ENCODE results near the gene MAML3. TPM values are rescaled to one million over a fixed set of nuclear protein-coding genes. Genes with fewer than 3 reads are reported as not detected.

The MAML3 gene
- total RNA-seq, 6 donors from 2014 or later, result 9.6 to 31.4 (median 14.5) TPM

DNA sequence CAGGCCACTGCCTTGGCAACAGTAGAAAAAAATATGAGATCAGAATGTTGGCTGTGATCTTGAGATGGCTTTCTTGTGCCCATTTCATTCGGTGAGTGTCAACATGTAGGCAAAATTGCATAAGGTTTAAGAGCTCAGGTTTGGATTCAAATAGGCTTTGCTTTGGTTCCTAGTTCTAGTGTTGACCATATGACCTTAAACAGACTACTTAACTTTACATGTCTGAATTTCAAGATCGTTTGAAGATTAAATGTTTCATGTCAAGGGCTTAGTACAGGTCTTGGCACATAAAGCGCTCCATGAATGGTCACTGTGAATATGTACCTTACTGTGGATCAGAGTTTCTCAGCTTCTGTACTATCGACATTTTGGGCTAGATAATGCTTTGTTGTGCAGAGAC, 284.2 kb downstream of the MAML3 start:
- DNase-seq, result no peak
- Histone ChIP-seq H3K4me3 (no peak overlapping the region), H3K9me3 (no peaks in the 10 kb centered on the region), H3K27ac (no peak overlapping the region), H3K27me3 (no peaks in the 10 kb centered on the region), H3K36me3 (no peaks in the 10 kb centered on the region), H3K4me1 (peaks cover 7 to 10% (median 7%) of the 10 kb centered on the region in 4 donors)
- peak in 1 of 2 donors; percentile 72 for ATAC-seq (ENCODE audit: low FRiP score in 2 of 2)
- 66 to 79% methylated on average over 4 of the region's 4 CpGs for WGBS, 2 donors
- TF ChIP-seq EP300 (IDR thresholded peaks at IDR 0.05) (no peak), POLR2A (IDR thresholded peaks at IDR 0.05) (no peak), POLR2AphosphoS5 (IDR thresholded peaks at IDR 0.05) (no peak)
- TF ChIP-seq, protein P1, sequence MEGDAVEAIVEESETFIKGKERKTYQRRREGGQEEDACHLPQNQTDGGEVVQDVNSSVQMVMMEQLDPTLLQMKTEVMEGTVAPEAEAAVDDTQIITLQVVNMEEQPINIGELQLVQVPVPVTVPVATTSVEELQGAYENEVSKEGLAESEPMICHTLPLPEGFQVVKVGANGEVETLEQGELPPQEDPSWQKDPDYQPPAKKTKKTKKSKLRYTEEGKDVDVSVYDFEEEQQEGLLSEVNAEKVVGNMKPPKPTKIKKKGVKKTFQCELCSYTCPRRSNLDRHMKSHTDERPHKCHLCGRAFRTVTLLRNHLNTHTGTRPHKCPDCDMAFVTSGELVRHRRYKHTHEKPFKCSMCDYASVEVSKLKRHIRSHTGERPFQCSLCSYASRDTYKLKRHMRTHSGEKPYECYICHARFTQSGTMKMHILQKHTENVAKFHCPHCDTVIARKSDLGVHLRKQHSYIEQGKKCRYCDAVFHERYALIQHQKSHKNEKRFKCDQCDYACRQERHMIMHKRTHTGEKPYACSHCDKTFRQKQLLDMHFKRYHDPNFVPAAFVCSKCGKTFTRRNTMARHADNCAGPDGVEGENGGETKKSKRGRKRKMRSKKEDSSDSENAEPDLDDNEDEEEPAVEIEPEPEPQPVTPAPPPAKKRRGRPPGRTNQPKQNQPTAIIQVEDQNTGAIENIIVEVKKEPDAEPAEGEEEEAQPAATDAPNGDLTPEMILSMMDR (IDR thresholded peaks at IDR 0.05), result no peak

DNA sequence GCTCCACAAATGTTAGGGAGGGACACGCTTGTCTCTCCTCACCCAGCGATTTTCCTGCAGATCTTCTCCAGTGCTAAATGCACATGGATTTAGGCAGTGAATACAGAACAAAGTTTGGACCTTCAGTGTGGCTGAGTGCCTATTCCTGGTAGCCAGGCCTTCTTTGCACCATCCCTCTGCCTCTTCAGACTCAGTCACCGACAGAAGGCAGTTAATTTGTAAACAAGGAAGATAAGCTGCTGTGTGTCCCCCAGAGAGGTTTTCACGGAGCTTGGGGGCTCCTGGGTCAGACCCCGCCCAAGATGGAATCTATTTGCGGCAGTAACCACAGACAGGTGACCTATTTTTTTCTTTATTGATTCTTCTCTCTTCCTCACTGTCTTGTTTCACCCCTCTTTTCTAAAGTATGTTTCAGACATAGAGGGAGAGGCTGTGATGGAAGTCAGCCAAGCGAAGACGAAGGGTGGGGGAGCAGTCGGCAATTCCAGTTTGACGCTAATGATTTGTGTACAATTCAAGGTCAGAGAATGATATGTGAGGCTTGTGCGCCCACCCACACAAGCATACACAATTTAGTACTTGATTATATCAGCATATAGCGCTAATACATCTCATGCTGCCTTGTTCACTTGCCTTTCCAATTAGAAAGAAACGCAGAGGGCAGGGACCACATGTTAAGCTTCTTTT, 287.6 kb downstream of the MAML3 start:
- H3K9me3 ChIP-seq, result no peaks in the 10 kb centered on the region
- no peak for DNase-seq
- H3K27me3 ChIP-seq, result no peaks in the 10 kb centered on the region
- no peak overlapping the region for H3K4me3 ChIP-seq
- H3K36me3 ChIP-seq, result no peaks in the 10 kb centered on the region
- H3K27ac ChIP-seq, result peak overlapping the region in 1 of 4 donors; percentile 13
- no peaks in the 10 kb centered on the region for H3K4me1 ChIP-seq
- WGBS, 2 donors, result 57 to 62% methylated on average over 13 of the region's 13 CpGs
- ATAC-seq (ENCODE audit: low FRiP score in 2 of 2), result no peak
- TF ChIP-seq POLR2A (IDR thresholded peaks at IDR 0.05) (no peak), POLR2AphosphoS5 (IDR thresholded peaks at IDR 0.05) (no peak), EP300 (IDR thresholded peaks at IDR 0.05) (no peak)
- TF ChIP-seq, protein P1 (IDR thresholded peaks at IDR 0.05), result no peak

DNA sequence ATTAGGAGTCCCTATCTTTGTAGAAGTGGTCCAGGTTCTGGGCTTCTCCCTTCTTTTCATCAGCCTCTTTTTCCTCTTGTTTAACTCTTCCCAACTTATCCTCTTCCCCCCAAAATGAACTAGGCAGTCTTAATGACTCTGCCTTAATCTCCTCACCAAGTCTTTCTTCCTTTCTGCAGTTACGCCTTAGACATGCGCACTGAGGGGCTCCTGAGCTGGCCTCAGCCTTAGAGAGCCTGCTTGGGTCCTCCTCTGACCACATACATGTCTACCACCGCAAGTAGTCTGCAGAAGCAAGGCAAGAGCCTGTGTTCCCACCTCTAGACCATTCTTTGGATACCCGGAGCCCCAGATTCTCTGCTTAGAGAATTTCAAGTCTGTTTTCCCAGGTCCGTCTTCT, 288.4 kb downstream of the MAML3 start:
- no peaks in the 10 kb centered on the region for H3K36me3 ChIP-seq
- ATAC-seq (ENCODE audit: low FRiP score in 2 of 2) (no peak), DNase-seq (no peak)
- no peaks in the 10 kb centered on the region for H3K4me1 ChIP-seq
- no peak for TF ChIP-seq EP300 (IDR thresholded peaks at IDR 0.05)
- TF ChIP-seq, protein P1 (IDR thresholded peaks at IDR 0.05), result no peak
- no peak for TF ChIP-seq POLR2AphosphoS5 (IDR thresholded peaks at IDR 0.05)
- no peak for TF ChIP-seq POLR2A (IDR thresholded peaks at IDR 0.05)
- WGBS, 2 donors, result 98% methylated on average over 5 of the region's 5 CpGs
- no peaks in the 10 kb centered on the region for H3K9me3 ChIP-seq
- no peaks in the 10 kb centered on the region for H3K27me3 ChIP-seq
- no peak overlapping the region for H3K4me3 ChIP-seq
- H3K27ac ChIP-seq, result no peak overlapping the region

DNA sequence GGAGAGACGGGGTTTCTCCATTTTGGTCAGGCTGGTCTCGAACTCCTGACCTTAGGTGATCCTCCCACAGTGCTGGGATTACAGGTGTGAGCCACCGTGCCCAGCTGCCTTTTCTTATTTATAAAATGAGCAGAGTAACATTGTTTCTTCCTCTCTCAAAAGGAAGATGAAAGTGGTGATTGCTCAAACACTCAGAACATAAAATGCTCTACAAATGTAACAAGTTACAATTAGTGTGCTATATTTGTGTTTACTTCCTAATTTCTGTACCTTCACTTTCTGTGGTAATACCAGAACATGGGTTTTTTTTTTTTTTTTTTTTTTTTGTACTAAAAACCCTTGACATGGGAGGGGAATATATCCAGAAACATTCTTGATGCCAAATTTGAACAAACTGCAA, 290.5 kb downstream of the MAML3 start:
- DNase-seq (no peak), ATAC-seq (ENCODE audit: low FRiP score in 2 of 2) (no peak)
- H3K4me3 ChIP-seq, result no peak overlapping the region
- no peaks in the 10 kb centered on the region for H3K27me3 ChIP-seq
- peak overlapping the region in 1 of 4 donors; percentile 60 for H3K27ac ChIP-seq
- 68 to 69% methylated on average over 3 of the region's 3 CpGs for WGBS, 2 donors
- TF ChIP-seq, protein P1 (IDR thresholded peaks at IDR 0.05), result no peak
- no peak for TF ChIP-seq EP300 (IDR thresholded peaks at IDR 0.05)
- no peak for TF ChIP-seq POLR2AphosphoS5 (IDR thresholded peaks at IDR 0.05)
- no peak for TF ChIP-seq POLR2A (IDR thresholded peaks at IDR 0.05)
- no peaks in the 10 kb centered on the region for H3K36me3 ChIP-seq
- H3K9me3 ChIP-seq, result no peaks in the 10 kb centered on the region
- no peaks in the 10 kb centered on the region for H3K4me1 ChIP-seq

DNA sequence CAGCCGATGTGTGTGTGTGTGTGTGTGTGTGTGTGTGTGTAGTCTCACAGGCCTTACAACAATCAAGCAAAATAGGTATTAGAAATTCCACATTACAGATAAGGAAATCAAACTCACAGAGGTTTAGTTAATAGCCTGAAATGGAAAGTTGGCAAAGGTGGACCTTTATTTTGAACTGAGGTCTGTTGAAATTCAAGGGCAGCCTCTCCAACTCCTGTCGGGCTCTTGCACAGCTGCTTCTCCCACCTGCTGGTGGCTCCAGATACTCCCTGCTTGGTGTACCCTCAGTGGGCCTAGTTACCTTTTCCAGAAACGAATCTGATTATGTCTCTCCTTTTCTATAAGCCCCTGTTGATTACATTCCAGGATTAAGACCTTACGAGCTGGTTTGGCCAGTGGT, 292.5 kb downstream of the MAML3 start:
- DNase-seq (no peak), ATAC-seq (ENCODE audit: low FRiP score in 2 of 2) (no peak)
- Histone ChIP-seq H3K9me3 (no peaks in the 10 kb centered on the region), H3K27ac (no peak overlapping the region), H3K27me3 (no peaks in the 10 kb centered on the region), H3K36me3 (no peaks in the 10 kb centered on the region), H3K4me1 (peaks cover 0 to 12% (median 5%) of the 10 kb centered on the region in 4 donors), H3K4me3 (no peak overlapping the region)
- no peak for TF ChIP-seq POLR2AphosphoS5 (IDR thresholded peaks at IDR 0.05)
- TF ChIP-seq, protein P1 (IDR thresholded peaks at IDR 0.05), result no peak
- TF ChIP-seq POLR2A (IDR thresholded peaks at IDR 0.05), result no peak
- no peak for TF ChIP-seq EP300 (IDR thresholded peaks at IDR 0.05)
- WGBS, 2 donors, result 83 to 87% methylated on average over 4 of the region's 4 CpGs

Measured in upper lobe of left lung (tissue), 6 donors.